ENCODE data around the gene OR6N1. TPM values are rescaled to one million over a fixed set of nuclear protein-coding genes. Genes with fewer than 3 reads are reported as not detected.

The OR6N1 gene
- total RNA-seq, result not detected in 2 replicates

DNA sequence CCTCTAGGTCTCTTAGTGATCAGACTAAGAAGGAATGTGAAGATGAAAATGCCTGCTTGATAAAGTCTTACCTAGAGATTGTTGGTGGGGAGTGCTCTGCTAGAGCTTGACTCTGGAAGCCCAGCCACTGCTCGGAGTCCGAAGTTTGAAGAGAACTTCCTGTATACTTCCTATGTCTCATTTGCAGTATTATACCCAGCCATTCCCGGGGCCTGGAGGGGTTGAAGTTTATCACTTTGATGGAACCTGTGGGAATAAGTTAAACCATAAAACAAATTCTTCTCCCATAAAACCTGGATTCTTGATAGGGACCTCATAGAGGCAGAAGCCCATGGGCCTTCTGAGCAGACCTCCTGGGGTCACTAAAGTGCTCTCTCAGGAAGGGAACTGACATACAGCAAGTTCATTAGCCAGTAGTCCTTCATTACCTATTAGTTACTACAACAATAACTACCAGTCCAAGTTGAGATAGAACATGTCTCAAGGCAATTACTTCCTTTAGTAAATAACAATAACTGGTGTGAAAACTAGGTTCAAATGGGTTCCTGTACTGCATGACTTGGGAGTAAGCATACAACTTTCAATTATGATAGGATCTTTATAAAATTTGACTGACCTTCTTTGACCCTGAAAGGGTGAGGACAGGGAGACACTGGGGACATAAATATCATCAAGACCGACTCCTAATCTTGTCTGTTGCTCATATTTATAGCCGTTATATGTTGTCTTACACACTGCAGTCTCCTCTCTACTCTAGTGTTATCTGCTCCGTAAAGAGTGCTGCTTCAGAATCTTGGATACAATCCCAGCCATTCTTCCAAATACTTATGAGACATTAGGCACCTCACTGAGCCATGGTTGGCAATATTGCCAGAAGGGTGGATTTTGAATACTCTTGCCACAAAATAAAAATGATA, at the start of gene OR6N1:
Gene OR6N1, minus strand, starts transcription at position 246 of the 917 bp plus-strand sequence. CDS start 5,513 bp downstream, outside the sequence.

GRCh38 chr1:158781104-158781503, 9.1 kb upstream of the OR6N1 start, which contains the start of gene OR6N2:
OR6N2 (minus strand) TSS chr1:158781204; CDS start chr1:158777635, 3,569 bp downstream.

GRCh38 chr1:158754420-158754819, 17.6 kb downstream of the OR6N1 start, which contains the start of gene OR6K6:
OR6K6 (plus strand) TSS chr1:158754720; CDS start chr1:158754888, 168 bp downstream.

GRCh38 chr1:158720620-158721019, 51.4 kb downstream of the OR6N1 start, which contains the start of gene OR6K3:
OR6K3 (minus strand) TSS chr1:158720720; CDS start chr1:158718115, 2,605 bp downstream.

Small RNA genes within 50 kb of the gene (small RNA-seq; reads per million reads assigned to genes)
- gene OR2AQ1P, result not detected

Other genes starting within 250 kb of the OR6N1 start
- not detected in 2 replicates for gene OR6Y1, start 217.8 kb downstream of the OR6N1 start, total RNA-seq
- gene OR6P1, start 201.6 kb downstream of the OR6N1 start, total RNA-seq, result not detected in 2 replicates
- not detected in 2 replicates for gene OR10X1, start 192.3 kb downstream of the OR6N1 start, total RNA-seq
- gene OR10Z1, start 166.9 kb downstream of the OR6N1 start, total RNA-seq, result not detected in 2 replicates
- gene SPTA1, start 85.5 kb downstream of the OR6N1 start, total RNA-seq, result 5.9 and 14.6 TPM in 2 replicates
- not detected in 2 replicates for gene OR6K2, start 71.5 kb downstream of the OR6N1 start, total RNA-seq
- gene OR6K3, start 51.5 kb downstream of the OR6N1 start, total RNA-seq, result 0.19 TPM in 1 of 2 replicates, not detected in the other
- gene OR6K6, start 17.5 kb downstream of the OR6N1 start, total RNA-seq, result not detected in 2 replicates
- not detected in 2 replicates for gene OR6N2, start 9.0 kb upstream of the OR6N1 start, total RNA-seq
- gene MNDA, start 59.2 kb upstream of the OR6N1 start, total RNA-seq, result not detected in 2 replicates
- not detected in 2 replicates for gene PYHIN1, start 159.4 kb upstream of the OR6N1 start, total RNA-seq
- gene IFI16, start 237.7 kb upstream of the OR6N1 start, total RNA-seq, result 82.3 and 150 TPM in 2 replicates

Measured in vein endothelial cell (primary cell).